ENCODE results near the gene TEX48.

The TEX48 gene

GRCh38 chr9:114627553-114627952 is 54.4 kb downstream of the TEX48 start:
- no peak overlapping the region for H3K4me3 Mint-ChIP-seq
- H3K4me1 Mint-ChIP-seq: peaks cover 4% of the 10 kb centered on the region
- H3K27ac Mint-ChIP-seq: no peak overlapping the region
- H3K9me3 Mint-ChIP-seq: no peaks in the 10 kb centered on the region
- no peaks in the 10 kb centered on the region for H3K27me3 Mint-ChIP-seq
- ATAC-seq: no peak
- H3K36me3 Mint-ChIP-seq: peaks cover 65% of the 10 kb centered on the region

- Mint-ChIP-seq H3K27ac (no peak overlapping the region), H3K4me3 (no peak overlapping the region), H3K36me3 (peaks cover 71% of the 10 kb centered on the region), H3K4me1 (peaks cover 8% of the 10 kb centered on the region), H3K27me3 (no peaks in the 10 kb centered on the region), H3K9me3 (no peaks in the 10 kb centered on the region)
- no peak for ATAC-seq
These were observed 55.5 kb downstream of the TEX48 start for GRCh38 chr9:114626415-114627020.

GRCh38 chr9:114624677-114625076 is 57.3 kb downstream of the TEX48 start:
- no peaks in the 10 kb centered on the region for H3K9me3 Mint-ChIP-seq
- H3K27me3 Mint-ChIP-seq: no peaks in the 10 kb centered on the region
- H3K27ac Mint-ChIP-seq: no peak overlapping the region

GRCh38 chr9:114621975-114622609 is 59.9 kb downstream of the TEX48 start:
- no peak for ATAC-seq
- H3K9me3 Mint-ChIP-seq: no peaks in the 10 kb centered on the region

More at GRCh38 chr9:114624677-114625076, 57.3 kb downstream of the TEX48 start:
- Mint-ChIP-seq H3K36me3 (peaks cover 69% of the 10 kb centered on the region), H3K4me1 (peaks cover 17% of the 10 kb centered on the region), H3K4me3 (no peak overlapping the region)
- ATAC-seq: no peak

GRCh38 chr9:114621561-114621960 is 60.4 kb downstream of the TEX48 start:
- Mint-ChIP-seq H3K27me3 (no peaks in the 10 kb centered on the region), H3K36me3 (peaks cover 45% of the 10 kb centered on the region), H3K27ac (peak overlapping the region; percentile 74), H3K9me3 (no peaks in the 10 kb centered on the region), H3K4me1 (peaks cover 44% of the 10 kb centered on the region), H3K4me3 (no peak overlapping the region)
- no peak for ATAC-seq

More at GRCh38 chr9:114621975-114622609, 59.9 kb downstream of the TEX48 start:
- peaks cover 50% of the 10 kb centered on the region for H3K36me3 Mint-ChIP-seq
- H3K27ac Mint-ChIP-seq: peak overlapping the region; percentile 74
- peaks cover 39% of the 10 kb centered on the region for H3K4me1 Mint-ChIP-seq
- H3K27me3 Mint-ChIP-seq: no peaks in the 10 kb centered on the region
- H3K4me3 Mint-ChIP-seq: no peak overlapping the region

GRCh38 chr9:114619191-114619761 is 62.7 kb downstream of the TEX48 start:
- H3K4me3 Mint-ChIP-seq: peak overlapping the region; percentile 78
- peaks cover 42% of the 10 kb centered on the region for H3K36me3 Mint-ChIP-seq
- peaks cover 59% of the 10 kb centered on the region for H3K4me1 Mint-ChIP-seq
- peak overlapping the region; percentile 94 for H3K27ac Mint-ChIP-seq
- peaks cover 3% of the 10 kb centered on the region for H3K9me3 Mint-ChIP-seq
- no peaks in the 10 kb centered on the region for H3K27me3 Mint-ChIP-seq
- peak; percentile 52 for ATAC-seq

GRCh38 chr9:114616684-114617520 is 65.1 kb downstream of the TEX48 start:
- peak overlapping the region; percentile 73 for H3K4me3 Mint-ChIP-seq
- H3K27me3 Mint-ChIP-seq: no peaks in the 10 kb centered on the region
- peaks cover 82% of the 10 kb centered on the region for H3K4me1 Mint-ChIP-seq
- peak overlapping the region; percentile 94 for H3K27ac Mint-ChIP-seq
- H3K9me3 Mint-ChIP-seq: peaks cover 3% of the 10 kb centered on the region
- H3K36me3 Mint-ChIP-seq: peaks cover 27% of the 10 kb centered on the region
- peak; percentile 92 for ATAC-seq

All from stimulated activated memory B cell treated with anti-CD40 and anti-IgM and Interleukin-4, amounts not matched to agents 10 μg/mL and 1 μg/mL and 100 μg/mL, for 72 hours (primary cell).